Panc1 (cell line): ENCODE data around the gene DHX32.
"Not testable (repeated sequence)": the region's sequence is repeated elsewhere in the genome, so short reads cannot be mapped to it uniquely, and the experiment has no call there.

Source experiments
- CTCF ChIP-seq: fragments of 450-650 bp; IDR thresholded peaks from 2 replicates; pipeline ENCODE4 v1.5.1; 2017; ENCODE audit warnings: mild to moderate bottlenecking
- POLR2AphosphoS5 ChIP-seq: IDR thresholded peaks from 2 replicates; pipeline ENCODE4 v1.6.1; 2012; ENCODE audit warnings: mild to moderate bottlenecking, low read depth, low read length, moderate library complexity
- REST ChIP-seq, 2 experiments: IDR thresholded peaks; 2 replicates each; pipeline ENCODE4 v1.6.1; 2011 to 2012; ENCODE audit warnings: low read depth in 2 of 2, control low read depth in 1 of 2, low read length in 1 of 2, mild to moderate bottlenecking in 1 of 2, moderate library complexity in 1 of 2; ENCODE audit not compliant: insufficient read depth in 1 of 2
- SIN3A ChIP-seq: IDR thresholded peaks from 2 replicates; pipeline ENCODE4 v1.6.1; 2012; ENCODE audit warnings: low read depth, mild to moderate bottlenecking, low read length, moderate library complexity, borderline replicate concordance; ENCODE audit not compliant: insufficient read depth

GRCh38 chr10:125907598-125907997 is 26.5 kb upstream of the DHX32 start:
- not testable (repeated sequence) for TF ChIP-seq SIN3A; POLR2AphosphoS5; CTCF; REST (IDR thresholded peaks at IDR 0.05; ENCODE audit: insufficient read depth in 1 of 2, low read depth in 2 of 2, low read length in 1 of 2)
